ENCODE results near the gene ADAMTS17.

DNA sequence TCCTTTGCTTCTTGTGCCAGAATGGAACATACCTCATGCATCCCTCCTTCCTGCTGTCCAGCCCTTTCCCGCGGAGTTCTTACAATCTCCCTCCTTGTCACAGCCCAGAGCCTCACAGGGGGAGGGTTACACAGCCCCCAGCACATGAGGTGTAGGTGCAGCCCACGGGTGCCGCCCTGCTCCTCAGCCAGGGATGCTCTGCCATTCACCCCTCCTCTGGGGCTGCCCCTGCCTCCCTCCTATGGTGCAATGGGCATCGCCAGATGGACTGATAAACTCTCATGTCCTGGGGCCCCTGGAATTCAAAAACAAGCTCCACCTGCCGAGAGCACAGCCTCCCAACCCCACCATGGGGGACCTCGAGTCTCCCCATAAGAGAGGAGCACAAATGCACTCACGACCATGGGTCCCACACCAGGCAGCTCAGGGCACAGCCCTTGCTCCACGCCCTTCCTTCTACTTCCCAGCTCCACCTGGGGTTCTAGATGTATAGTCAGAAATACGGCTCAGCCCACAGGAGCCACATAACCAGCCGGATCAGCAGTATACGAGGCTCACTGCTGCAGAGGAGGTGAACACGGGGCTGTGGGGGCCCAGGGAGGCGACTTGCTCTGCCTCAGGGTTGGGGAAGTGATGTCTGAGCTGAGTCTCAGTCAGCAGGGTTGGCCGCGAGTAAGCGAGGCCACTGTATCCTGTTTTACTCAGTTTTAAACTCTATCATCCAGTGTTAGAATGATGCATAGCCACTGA, 338.8 kb downstream of the ADAMTS17 start:
- TF ChIP-seq, protein P1, sequence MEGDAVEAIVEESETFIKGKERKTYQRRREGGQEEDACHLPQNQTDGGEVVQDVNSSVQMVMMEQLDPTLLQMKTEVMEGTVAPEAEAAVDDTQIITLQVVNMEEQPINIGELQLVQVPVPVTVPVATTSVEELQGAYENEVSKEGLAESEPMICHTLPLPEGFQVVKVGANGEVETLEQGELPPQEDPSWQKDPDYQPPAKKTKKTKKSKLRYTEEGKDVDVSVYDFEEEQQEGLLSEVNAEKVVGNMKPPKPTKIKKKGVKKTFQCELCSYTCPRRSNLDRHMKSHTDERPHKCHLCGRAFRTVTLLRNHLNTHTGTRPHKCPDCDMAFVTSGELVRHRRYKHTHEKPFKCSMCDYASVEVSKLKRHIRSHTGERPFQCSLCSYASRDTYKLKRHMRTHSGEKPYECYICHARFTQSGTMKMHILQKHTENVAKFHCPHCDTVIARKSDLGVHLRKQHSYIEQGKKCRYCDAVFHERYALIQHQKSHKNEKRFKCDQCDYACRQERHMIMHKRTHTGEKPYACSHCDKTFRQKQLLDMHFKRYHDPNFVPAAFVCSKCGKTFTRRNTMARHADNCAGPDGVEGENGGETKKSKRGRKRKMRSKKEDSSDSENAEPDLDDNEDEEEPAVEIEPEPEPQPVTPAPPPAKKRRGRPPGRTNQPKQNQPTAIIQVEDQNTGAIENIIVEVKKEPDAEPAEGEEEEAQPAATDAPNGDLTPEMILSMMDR (IDR thresholded peaks at IDR 0.05): no peak
- no peak for TF ChIP-seq POLR2A (IDR thresholded peaks at IDR 0.05)

All from testis (tissue), 2 donors.